ENCODE data around the gene SMYD2. TPM values are rescaled to one million over a fixed set of nuclear protein-coding genes. Genes with fewer than 3 reads are reported as not detected.

The SMYD2 gene
- polyA plus RNA-seq, 4 donors = 30.2 to 50.8 (median 43.3) TPM

- DNase-seq (ENCODE audit: low read depth in 4 of 4, low spot score in 3 of 4) = no peak
These were observed 103.6 kb downstream of the SMYD2 start for GRCh38 chr1:214384373-214385079.

- no peak for DNase-seq (ENCODE audit: low read depth in 4 of 4, low spot score in 3 of 4)
These were observed 104.5 kb downstream of the SMYD2 start for GRCh38 chr1:214385428-214385827.

- no peak for DNase-seq (ENCODE audit: low read depth in 4 of 4, low spot score in 3 of 4)
These were observed 105.4 kb downstream of the SMYD2 start for GRCh38 chr1:214386333-214386732.
